Vagina (tissue), 2 donors: ENCODE measurements around the gene ARHGEF40.

Experiments used
- POLR2A ChIP-seq, 2 donors: fragments of 450-650 bp; IDR thresholded peaks; one replicate each; pipeline ENCODE4 v1.6.1; 2017; ENCODE audit warnings: antibody characterized with exemption in 2 of 2, mild to moderate bottlenecking in 2 of 2, moderate library complexity in 2 of 2
- POLR2AphosphoS5 ChIP-seq, 2 donors: sonication (generic); formaldehyde crosslinking; IDR thresholded peaks; one replicate each; pipeline ENCODE4 v1.9.0; 2017; ENCODE audit warnings: antibody characterized with exemption in 2 of 2, mild to moderate bottlenecking in 2 of 2, low read depth in 1 of 2; ENCODE audit not compliant: insufficient read depth in 1 of 2
- TF ChIP-seq, protein P1 (sequence below), 3 experiments: fragments of 450-650 bp in 2 of 3; fragments of 200-600 bp in 1 of 3; sonication (generic) in 1 of 3; IDR thresholded peaks; one replicate each; pipeline ENCODE4 v1.5.1; 2017 to 2019; ENCODE audit warnings: antibody characterized with exemption in 3 of 3, mild to moderate bottlenecking in 2 of 3, moderate library complexity in 2 of 3

DNA sequence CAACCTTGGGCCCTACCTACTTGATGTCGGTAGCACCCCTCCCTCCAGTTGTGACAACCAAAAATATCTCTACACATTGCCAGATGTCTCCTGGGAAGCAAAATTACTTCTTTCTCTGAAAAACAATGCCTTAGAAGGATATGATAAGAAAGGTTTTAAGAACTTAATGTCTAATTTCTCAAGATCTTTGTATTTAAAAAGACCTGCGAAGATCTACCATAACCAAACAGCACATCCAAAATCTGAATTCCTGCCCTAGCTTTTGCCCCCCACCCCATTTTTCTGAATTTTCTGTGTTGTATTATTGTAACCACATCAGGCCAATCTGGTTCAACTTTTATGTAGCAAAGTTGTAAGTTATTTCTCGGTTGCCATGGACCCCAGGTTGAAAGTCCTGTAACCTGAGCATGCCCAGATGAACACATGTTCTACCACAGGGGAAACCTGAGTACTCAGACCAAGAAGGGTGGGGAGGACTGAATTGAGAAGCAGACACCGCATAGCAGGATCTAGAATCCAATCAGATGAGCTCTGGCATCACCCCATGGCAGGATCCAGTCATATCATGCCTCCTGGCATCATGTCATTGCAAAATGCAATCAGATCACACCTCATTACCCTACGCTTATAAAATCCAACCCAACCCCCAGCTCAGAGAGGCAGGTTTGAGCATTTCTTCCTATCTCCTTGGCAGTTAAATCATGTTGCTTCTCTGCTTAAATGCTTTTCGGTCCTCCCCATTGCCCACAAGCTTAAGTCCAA lies 39.5 kb downstream of the ARHGEF40 start:
- TF ChIP-seq, protein P1, sequence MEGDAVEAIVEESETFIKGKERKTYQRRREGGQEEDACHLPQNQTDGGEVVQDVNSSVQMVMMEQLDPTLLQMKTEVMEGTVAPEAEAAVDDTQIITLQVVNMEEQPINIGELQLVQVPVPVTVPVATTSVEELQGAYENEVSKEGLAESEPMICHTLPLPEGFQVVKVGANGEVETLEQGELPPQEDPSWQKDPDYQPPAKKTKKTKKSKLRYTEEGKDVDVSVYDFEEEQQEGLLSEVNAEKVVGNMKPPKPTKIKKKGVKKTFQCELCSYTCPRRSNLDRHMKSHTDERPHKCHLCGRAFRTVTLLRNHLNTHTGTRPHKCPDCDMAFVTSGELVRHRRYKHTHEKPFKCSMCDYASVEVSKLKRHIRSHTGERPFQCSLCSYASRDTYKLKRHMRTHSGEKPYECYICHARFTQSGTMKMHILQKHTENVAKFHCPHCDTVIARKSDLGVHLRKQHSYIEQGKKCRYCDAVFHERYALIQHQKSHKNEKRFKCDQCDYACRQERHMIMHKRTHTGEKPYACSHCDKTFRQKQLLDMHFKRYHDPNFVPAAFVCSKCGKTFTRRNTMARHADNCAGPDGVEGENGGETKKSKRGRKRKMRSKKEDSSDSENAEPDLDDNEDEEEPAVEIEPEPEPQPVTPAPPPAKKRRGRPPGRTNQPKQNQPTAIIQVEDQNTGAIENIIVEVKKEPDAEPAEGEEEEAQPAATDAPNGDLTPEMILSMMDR (IDR thresholded peaks at IDR 0.05), result no peak
- TF ChIP-seq POLR2A (IDR thresholded peaks at IDR 0.05) (no peak), POLR2AphosphoS5 (IDR thresholded peaks at IDR 0.05; ENCODE audit: insufficient read depth in 1 of 2, low read depth in 1 of 2) (peak in 1 of 2 donors; percentile 16)
